Measurements from ENCODE around the gene LTA.

LTA gene

GRCh38 chr6:31533455-31533841 lies 38.6 kb upstream of the LTA start:
- H3K4me3 ChIP-seq, result no peak overlapping the region
- peaks cover 71 to 93% (median 91%) of the 10 kb centered on the region in 3 donors for H3K36me3 ChIP-seq
- H3K4me1 ChIP-seq, result peaks cover 0 to 3% (median under 1%) of the 10 kb centered on the region in 4 donors
- no peaks in the 10 kb centered on the region for H3K27me3 ChIP-seq
- intact Hi-C loops (cut with DNase I; ENCODE audit: low total_unique reads), result no loop called here
- H3K9me3 ChIP-seq, result no peaks in the 10 kb centered on the region
- DNase-seq, result no peak
- no peak for TF ChIP-seq CTCF (IDR thresholded peaks at IDR 0.05)
- no peak overlapping the region for H3K27ac ChIP-seq

GRCh38 chr6:31534011-31534410 lies 38.1 kb upstream of the LTA start:
- no peak for TF ChIP-seq CTCF (IDR thresholded peaks at IDR 0.05)
- Histone ChIP-seq H3K9me3 (no peaks in the 10 kb centered on the region), H3K4me3 (no peak overlapping the region), H3K27ac (no peak overlapping the region), H3K27me3 (no peaks in the 10 kb centered on the region), H3K36me3 (peaks cover 74 to 98% (median 97%) of the 10 kb centered on the region in 3 donors), H3K4me1 (peaks cover 0 to 9% (median 6%) of the 10 kb centered on the region in 4 donors)
- DNase-seq, result no peak
- intact Hi-C loops (cut with DNase I; ENCODE audit: low total_unique reads), result no loop called here

GRCh38 chr6:31534521-31535040 lies 37.5 kb upstream of the LTA start:
- no peaks in the 10 kb centered on the region for H3K27me3 ChIP-seq
- DNase-seq, result no peak
- no peak overlapping the region for H3K27ac ChIP-seq
- H3K36me3 ChIP-seq, result peaks cover 79 to 100% (median 99%) of the 10 kb centered on the region in 3 donors
- H3K4me1 ChIP-seq, result peaks cover 0 to 15% (median 11%) of the 10 kb centered on the region in 4 donors
- no peaks in the 10 kb centered on the region for H3K9me3 ChIP-seq
- H3K4me3 ChIP-seq, result no peak overlapping the region
- intact Hi-C loops (cut with DNase I; ENCODE audit: low total_unique reads), result no loop called here
- no peak for TF ChIP-seq CTCF (IDR thresholded peaks at IDR 0.05)

GRCh38 chr6:31535538-31536324 lies 36.4 kb upstream of the LTA start:
- peaks cover 0 to 26% (median 23%) of the 10 kb centered on the region in 4 donors for H3K4me1 ChIP-seq
- no peak overlapping the region for H3K27ac ChIP-seq
- H3K4me3 ChIP-seq, result no peak overlapping the region
- DNase-seq, result no peak
- no peaks in the 10 kb centered on the region for H3K9me3 ChIP-seq
- TF ChIP-seq CTCF (IDR thresholded peaks at IDR 0.05), result no peak
- H3K36me3 ChIP-seq, result peaks cover 82 to 97% (median 95%) of the 10 kb centered on the region in 3 donors
- intact Hi-C loops (cut with DNase I; ENCODE audit: low total_unique reads), result no loop called here
- no peaks in the 10 kb centered on the region for H3K27me3 ChIP-seq

GRCh38 chr6:31538805-31539400 lies 33.2 kb upstream of the LTA start:
- H3K4me3 ChIP-seq, result no peak overlapping the region
- H3K27ac ChIP-seq, result peak overlapping the region in 1 of 2 donors; percentile 91
- H3K27me3 ChIP-seq, result no peaks in the 10 kb centered on the region
- intact Hi-C loops (cut with DNase I; ENCODE audit: low total_unique reads), result no loop called here
- H3K9me3 ChIP-seq, result no peaks in the 10 kb centered on the region
- peaks cover 0 to 36% (median 30%) of the 10 kb centered on the region in 4 donors for H3K4me1 ChIP-seq
- no peak for DNase-seq
- TF ChIP-seq CTCF (IDR thresholded peaks at IDR 0.05), result no peak
- H3K36me3 ChIP-seq, result peaks cover 59 to 65% (median 63%) of the 10 kb centered on the region in 3 donors

All from tibial artery (tissue), 4 donors.